GM18507 (cell line): ENCODE data around the gene FFAR2.
"Not testable (repeated sequence)": the region's sequence is repeated elsewhere in the genome, so short reads cannot be mapped to it uniquely, and the experiment has no call there.

Experiments used
- DNase-seq: peaks from one replicate; pipeline ENCODE4 v3.0.0; 2011; ENCODE audit warnings: low read depth; ENCODE audit not compliant: insufficient read length; ENCODE audit errors: extremely low spot score
- FAIRE-seq: peaks from 2 replicates; lab custom pipeline; 2011; peaks lifted over from hg19 to GRCh38; lab: Jason Lieb, UNC

The FFAR2 gene

GRCh38 chr19:35449359-35450043, 1.4 kb downstream of the FFAR2 start:
- DNase-seq: no peak

GRCh38 chr19:35451338-35452096, 3.5 kb downstream of the FFAR2 start:
- DNase-seq (no peak), FAIRE-seq (peak; percentile 99)

More at GRCh38 chr19:35449359-35450043, 1.4 kb downstream of the FFAR2 start:
- peak; percentile 53 for FAIRE-seq

GRCh38 chr19:35454663-35455062, 6.6 kb downstream of the FFAR2 start:
- no peak for FAIRE-seq
- no peak for DNase-seq

DNA sequence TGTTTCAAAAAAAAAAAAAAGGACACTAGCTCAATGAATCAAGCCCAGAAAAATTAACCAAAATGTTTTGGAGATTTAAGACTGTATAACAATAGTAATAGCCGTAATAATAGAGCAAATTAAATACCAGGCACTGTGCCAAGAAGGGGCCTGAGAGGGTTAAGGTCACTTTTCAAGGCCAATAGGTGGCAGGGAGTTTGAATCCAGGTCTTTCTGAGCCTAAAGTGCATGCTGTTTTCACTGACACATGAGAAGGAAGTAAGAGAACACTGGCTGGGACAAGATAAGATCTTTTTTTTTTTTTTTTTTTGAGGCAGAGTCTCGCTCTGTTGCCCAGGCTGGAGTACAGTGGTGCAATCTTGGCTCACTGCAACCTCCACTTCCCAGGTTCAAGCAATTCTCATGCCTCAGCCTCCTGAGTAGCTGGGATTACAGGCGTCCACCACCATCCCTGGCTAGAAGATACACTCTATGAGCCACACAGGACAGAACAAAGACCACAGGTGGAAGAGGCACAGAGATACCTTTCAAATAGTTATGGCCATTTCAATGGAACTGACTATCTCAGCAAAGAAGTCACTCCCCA, 7.7 kb downstream of the FFAR2 start:
- no peak for FAIRE-seq
- DNase-seq: no peak

DNA sequence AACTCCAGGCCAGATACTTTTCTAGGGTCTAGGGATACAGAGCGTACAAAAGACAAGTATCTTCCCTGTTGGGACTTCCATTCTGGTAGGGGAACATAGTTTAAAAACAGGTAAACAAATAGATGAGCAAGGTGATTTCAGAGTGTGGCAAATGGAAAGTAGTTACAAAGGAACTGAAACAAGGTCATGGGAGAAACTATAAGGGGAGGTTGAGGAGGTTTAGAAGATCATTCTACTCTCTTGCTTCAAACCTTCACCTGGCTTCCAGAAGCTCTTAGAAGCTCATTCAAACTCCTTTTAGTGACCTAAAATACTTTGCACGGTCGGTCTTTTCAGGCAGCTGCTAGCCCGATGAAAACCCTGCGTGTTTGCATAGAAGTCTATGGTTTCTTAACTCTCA, 9.1 kb downstream of the FFAR2 start:
- DNase-seq (no peak), FAIRE-seq (peak; percentile 94)

GRCh38 chr19:35458192-35458591, 10.1 kb downstream of the FFAR2 start:
- DNase-seq (no peak), FAIRE-seq (no peak)

GRCh38 chr19:35458731-35459391, 10.8 kb downstream of the FFAR2 start:
- FAIRE-seq: peak; percentile 97
- no peak for DNase-seq

- peak; percentile 47 for FAIRE-seq
Observed at GRCh38 chr19:35459414-35460082, 11.5 kb downstream of the FFAR2 start.

GRCh38 chr19:35460608-35461007, 12.6 kb downstream of the FFAR2 start:
- FAIRE-seq: peak; percentile 83
- no peak for DNase-seq

More at GRCh38 chr19:35459414-35460082, 11.5 kb downstream of the FFAR2 start:
- DNase-seq: no peak

DNA sequence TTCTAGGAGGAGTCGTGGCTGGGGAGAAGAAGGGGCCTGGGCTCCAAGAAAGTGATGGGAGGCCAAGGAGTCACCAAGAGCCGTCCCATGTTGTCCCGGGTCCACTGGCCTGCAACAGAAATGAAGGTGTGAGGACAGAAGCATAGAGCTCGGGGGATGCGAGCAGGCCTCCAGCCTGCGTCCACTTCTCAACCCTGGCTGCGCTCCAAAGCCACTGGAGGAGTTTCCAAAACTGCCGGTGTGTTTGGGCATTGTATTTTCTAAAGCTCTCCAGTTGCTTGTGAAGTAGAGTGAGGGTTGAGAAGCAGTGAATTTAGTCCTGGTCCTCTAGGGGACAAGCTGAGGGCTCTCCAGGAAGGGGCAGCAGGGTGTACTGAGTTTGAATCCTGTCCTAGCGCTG, 13.0 kb downstream of the FFAR2 start:
- FAIRE-seq (no peak), DNase-seq (no peak)

DNA sequence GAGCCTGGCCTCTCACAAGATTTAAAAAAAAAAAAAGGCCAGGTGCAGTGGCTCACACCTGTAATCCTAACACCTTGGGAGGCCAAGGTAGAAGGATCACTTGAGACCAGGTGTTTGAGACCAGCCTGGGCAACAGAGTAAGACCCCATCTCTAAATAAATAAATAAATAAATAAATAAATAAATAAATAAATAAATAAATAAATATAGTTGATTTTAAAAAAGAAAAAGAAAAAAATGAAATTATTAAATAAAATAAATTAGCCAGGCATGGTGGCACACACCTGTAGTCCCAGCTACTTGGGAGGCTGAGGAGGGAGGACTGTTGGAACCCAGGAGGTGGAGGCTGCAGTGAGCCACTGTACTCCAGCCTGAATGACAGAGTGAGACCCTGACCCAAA, 13.7 kb downstream of the FFAR2 start:
- FAIRE-seq, DNase-seq: not testable (repeated sequence)

DNA sequence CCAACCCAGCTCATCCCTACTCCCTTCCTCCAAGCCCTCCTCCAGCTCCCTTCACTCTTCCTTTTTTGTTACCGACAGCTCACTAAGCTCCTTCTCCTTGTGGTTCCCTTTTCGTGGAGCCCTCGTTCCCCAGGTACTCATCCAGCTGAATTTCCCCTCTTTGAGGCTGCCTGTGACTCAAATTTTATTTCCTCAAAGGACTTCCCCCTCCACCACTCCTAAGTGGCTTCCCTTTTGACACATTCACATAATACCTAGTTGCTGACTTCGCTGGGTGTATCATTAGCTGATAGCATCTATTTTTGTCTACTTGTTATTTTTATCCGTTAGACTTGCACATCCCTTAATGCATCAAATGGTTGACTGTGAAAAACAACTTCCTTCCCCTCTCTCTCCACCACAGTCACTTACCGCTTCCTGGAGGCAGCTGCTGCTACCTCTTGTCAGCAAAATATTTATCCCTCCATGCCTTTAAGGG, 14.5 kb downstream of the FFAR2 start:
- FAIRE-seq (peak; percentile 100), DNase-seq (no peak)

- DNase-seq, FAIRE-seq: not testable (repeated sequence)
Observed at GRCh38 chr19:35462956-35463355, 14.9 kb downstream of the FFAR2 start.

- FAIRE-seq (no peak), DNase-seq (no peak)
Observed at GRCh38 chr19:35466259-35466658, 18.2 kb downstream of the FFAR2 start.

DNA sequence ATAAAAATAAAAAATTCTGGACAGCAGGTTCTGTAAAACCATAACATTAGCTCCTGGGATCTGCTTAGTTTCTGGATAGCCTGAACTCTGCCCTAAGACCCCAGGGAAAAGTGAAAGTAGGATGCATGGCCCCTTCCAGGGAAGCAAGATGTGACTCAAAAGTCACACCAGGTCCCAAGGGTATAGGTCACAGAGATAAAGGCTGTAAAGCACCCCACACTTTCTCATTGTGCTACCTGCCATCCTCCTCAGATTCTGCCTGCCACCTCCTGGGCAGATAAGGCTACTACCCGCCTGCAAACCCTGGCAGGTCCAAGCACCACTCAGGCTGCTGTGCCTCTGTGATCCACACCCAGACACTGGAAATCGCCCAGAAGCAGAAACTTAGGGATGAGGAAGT, 20.6 kb downstream of the FFAR2 start:
- peak; percentile 78 for DNase-seq
- peak; percentile 91 for FAIRE-seq

DNA sequence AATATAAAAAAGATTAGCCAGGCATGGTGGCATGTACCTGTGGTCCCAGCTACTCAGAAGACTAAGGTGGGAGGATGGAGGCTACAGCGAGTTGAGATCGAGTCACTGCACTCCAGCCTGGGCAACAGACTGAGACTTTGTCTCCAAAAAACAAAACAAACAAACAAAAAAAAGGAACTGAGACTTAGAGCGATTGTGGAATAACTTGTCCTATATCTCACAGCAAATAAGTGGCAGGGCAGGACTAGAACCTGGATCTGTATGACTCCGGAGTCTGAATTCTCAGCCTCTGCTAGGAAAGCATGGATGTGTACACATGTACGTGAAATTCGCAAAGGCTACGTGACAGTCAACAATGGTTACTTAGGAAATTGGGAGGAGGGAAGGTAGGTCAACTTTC, 22.1 kb downstream of the FFAR2 start:
- peak; percentile 70 for FAIRE-seq

DNA sequence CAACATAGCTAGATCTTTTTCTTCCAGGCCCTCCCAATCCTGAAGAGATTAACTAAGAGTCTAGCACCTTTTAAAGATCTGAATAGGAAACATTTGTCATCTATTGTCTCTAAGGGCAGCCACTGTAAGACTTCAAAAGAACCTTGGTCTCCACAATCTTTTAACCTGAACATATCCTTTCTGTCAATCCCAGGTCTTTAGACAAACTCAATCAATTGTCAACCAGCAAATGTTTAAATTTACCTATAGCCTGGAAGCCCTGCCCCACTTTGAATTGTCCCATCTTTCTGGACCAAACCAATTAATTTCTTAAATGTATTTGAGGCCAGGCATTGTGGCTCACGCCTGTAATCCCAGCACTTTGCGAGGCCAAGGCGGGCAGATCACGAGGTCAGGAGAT, 23.0 kb downstream of the FFAR2 start:
- DNase-seq, FAIRE-seq: not testable (repeated sequence)

More for the DNA sequence above, 22.1 kb downstream of the FFAR2 start:
- no peak for DNase-seq

DNA sequence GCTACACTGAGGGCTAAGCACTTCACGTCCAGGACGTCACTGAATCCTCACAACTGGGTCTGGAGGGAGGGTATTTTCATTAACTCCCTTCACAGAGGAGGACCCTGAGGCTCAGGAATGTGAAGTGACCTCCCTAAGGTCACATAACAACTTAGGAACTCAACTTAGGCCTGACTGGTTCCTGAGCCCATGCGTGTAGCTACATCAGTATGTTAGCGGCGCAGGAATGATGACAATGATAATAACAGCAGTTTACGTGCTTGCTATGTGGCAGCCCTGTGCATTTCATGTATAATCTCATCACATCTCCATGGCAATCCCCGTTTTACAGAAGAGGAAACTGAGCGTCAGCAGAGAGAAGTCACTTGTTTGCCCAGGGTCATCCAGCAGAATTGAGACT, 23.9 kb downstream of the FFAR2 start:
- no peak for DNase-seq
- no peak for FAIRE-seq

- no peak for FAIRE-seq
- DNase-seq: no peak
Observed at GRCh38 chr19:35474104-35474503, 26.0 kb downstream of the FFAR2 start.
